Stimulated activated naive CD8-positive, alpha-beta T cell treated with anti-CD3 and anti-CD28 coated beads, Interleukin-15, Interleukin-2, amounts not matched to agents 100 U/mL and 50 U/mL, for 24 hours (primary cell): ENCODE measurements around the gene ATP9B.

Experiments
- ATAC-seq: fragments of 150-1000 bp; cut with Tn5 transposase; one replicate; pipeline ENCODE4 v1.10.0; 2021
- DNase-seq: peaks from one replicate; pipeline ENCODE4 v3.0.0; 2021

ATP9B gene

GRCh38 chr18:79380816-79381806 lies 311.9 kb downstream of the ATP9B start:
- DNase-seq (peak; percentile 83), ATAC-seq (no peak)

- ATAC-seq, result no peak
- DNase-seq, result no peak
Measured at GRCh38 chr18:79381811-79382311, 312.7 kb downstream of the ATP9B start.

DNA sequence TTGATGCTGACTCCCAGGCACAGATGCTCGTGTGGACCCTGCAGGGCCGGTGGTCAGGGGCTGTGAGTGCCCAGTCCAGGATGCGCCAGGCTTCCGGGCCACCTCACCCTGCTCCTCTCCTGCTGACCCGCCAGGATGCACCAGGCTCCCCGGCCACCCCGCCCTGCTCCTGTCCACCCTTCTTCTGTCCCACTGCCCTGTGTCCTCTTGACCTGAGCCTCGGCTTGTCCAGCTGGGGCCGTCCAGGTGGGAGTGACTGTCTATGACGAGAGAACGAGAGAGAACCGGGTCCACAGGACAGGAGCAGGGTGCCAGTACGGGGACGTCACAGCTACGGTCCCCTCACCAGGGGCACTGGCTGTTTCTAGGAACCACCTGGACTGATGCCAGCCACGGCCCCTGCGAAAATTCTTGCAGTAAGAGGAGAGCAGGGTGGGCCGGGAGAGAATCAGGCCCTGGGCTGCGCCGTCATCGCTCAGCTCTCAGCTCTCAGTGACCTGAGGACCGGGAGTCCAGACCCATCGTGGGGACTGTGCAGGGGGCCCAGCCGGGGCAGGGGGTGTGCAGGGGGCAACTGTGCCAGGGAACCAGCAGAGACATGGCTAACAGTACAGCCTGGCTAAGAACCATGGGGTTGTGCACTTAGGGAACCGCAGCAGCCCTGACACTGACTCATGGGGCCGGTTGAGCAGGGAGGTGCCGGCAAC lies 313.6 kb downstream of the ATP9B start:
- DNase-seq (no peak), ATAC-seq (no peak)

DNA sequence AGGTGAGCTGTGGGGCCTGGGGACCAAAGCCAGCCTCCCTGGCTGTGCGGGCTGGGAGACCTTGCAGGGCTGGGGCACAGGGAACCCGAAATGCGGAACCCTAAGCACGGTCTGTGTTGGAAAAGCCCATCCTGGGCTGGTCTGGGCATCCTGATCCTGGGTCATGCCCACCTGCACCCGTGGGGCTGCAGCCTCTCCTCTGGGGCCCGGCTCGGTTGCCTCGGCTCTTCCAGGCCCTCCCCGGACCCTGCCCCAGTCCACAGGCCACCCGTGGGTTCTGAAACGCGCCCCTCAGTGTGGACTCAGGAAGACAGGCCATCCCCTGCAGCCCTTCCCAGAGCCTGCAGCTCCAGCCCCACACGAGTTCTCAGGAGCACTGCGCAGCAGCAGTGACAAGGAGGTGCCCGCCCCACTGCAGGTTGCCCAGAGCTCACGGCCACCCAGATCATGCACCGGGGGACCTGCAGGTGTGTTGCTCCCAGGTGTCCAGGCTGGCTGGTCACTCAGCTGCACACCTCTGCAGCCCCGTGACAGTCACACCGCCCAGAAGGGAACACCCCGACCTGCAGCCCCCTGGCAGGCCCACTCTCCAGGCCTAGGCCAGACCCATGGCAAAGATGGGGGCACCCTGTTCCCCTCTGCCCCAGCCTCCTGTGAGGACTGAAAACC lies 314.3 kb downstream of the ATP9B start:
- ATAC-seq (no peak), DNase-seq (no peak)

DNA sequence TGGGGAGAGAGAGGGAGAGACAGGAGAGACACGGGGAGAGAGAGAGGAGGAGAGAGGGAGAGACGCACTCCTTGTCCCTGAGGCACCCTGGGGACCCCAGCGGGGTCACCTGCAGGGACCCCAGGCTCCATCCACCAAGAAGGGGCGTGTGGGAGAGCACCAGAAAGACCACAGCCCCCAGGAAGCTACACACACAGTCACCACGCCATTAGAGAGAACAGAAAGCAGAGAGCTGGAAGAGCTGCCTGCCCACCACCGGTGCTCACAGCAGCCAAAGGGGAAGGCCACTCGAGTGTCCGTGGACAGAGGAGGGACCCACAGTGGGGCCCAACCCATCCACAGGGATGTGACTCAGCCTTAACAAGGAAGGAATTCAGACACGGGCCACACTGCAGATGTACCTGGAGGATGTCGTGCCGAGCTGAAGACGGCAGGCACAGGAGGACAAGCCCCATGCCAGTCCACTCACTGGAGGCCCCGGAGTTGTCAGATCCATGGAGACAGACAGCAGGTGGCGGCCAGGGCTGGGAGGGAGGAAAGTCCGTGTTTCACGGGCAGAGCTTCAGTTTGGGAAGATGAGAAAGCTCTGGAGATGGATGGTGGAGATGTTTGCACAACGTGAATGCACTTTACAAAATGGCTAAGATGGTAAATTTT lies 315.1 kb downstream of the ATP9B start:
- no peak for ATAC-seq

GRCh38 chr18:79384834-79385233 lies 315.6 kb downstream of the ATP9B start:
- ATAC-seq (no peak), DNase-seq (no peak)

More for the DNA sequence above, 315.1 kb downstream of the ATP9B start:
- no peak for DNase-seq

DNA sequence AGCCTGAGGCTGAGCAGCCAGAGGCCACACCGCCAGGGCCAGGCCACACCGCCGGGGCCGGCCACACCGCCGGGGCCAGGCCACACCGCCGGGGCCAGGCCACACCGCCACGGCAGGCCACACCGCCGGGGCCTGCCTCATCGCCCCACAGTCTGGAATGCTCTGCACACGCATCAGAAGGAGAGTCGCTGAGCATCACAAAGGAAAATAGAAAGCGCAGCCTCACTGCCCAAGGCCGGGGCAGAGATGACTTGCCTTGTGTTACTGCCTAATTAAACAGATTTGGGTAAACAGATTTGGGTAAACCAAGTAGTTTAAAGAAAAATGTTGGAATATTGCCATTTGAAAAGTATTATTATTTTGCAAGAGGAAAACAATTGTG lies 316.1 kb downstream of the ATP9B start:
- ATAC-seq, result no peak
- DNase-seq, result no peak

- ATAC-seq, result no peak
- no peak for DNase-seq
Measured at GRCh38 chr18:79385708-79386341, 316.6 kb downstream of the ATP9B start.

DNA sequence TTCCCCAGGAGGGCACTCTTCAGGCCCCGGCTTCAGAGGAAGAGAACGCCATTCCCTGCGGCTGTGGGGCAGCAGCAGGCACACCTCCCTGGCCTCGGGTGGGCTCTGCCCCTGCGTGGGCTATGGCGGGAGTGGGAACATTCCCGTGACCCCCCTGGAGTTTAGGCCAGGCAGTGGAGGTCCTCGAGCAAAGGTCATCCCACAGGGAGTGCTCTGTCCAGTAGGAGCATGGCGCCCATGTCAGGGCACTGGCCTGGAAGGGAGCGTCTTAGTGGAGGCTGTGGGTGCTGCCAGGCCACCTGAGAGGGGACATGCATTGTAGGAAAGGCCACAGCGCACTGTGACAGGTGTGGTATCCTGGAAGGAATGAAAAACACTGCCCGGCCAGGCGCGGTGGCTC lies 317.4 kb downstream of the ATP9B start:
- no peak for ATAC-seq

DNA sequence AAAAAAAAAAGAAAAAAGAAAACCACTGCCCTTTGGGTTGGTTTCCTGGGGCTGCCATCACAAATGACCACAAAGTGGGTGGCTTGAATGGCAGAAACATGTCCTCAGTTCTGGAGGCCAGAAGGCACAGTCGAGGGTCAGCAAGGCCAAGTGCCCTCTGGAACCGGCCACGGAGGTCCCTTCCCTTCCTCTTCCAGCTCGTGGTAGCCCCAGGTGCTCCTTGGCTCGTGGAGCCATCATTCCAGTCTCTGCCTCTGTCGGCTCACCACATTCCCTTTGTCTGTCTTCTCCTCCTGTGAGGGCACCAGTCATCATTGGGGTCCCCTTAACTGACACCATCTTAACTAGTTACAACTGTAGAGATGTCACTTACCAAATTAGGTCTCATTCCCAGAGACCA lies 318.0 kb downstream of the ATP9B start:
- DNase-seq (no peak), ATAC-seq (no peak)

More for the DNA sequence above, 317.4 kb downstream of the ATP9B start:
- no peak for DNase-seq

DNA sequence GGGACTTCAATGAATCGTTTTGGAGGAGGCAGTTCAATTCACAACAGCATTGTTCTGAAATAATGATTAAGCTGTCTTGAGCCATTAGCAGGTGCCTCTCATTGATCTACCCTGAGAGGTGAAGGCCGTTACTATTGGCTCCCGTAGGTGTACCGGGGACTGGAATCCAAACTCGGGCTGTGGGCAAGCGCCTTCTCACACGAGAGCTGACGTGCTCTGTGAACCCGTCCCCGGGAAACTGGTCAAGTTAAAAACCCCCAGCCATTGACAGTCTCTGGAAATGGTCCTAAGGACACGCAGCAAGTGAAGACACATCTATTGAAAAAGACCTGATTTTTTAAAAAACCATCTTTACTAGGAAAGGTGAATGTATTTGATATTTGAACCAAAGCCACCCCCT lies 318.4 kb downstream of the ATP9B start:
- ATAC-seq (no peak), DNase-seq (no peak)

- DNase-seq (no peak), ATAC-seq (no peak)
Measured at GRCh38 chr18:79388043-79388442, 318.8 kb downstream of the ATP9B start.

- DNase-seq (no peak), ATAC-seq (no peak)
Measured at GRCh38 chr18:79389689-79390088, 320.5 kb downstream of the ATP9B start.

DNA sequence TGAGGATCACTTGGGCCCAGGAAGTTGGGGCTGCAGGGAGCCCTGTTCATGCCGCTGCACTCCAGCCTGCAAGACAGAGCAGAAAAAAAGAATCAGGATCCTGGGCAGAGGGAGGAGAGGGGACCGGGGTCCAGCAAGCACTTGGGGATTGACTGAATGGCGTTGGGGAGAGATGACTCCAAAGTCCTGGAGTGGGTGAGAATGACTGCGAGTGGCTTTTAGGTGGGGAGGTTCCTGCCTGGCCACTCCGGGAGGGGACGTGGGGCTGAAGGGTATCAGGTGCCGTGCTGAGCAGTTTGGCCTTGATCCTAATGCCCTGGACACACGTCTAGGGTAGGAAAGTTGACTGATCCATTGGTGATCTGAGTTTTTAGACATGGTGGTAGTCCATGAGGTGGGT lies 323.0 kb downstream of the ATP9B start:
- ATAC-seq (no peak), DNase-seq (no peak)

DNA sequence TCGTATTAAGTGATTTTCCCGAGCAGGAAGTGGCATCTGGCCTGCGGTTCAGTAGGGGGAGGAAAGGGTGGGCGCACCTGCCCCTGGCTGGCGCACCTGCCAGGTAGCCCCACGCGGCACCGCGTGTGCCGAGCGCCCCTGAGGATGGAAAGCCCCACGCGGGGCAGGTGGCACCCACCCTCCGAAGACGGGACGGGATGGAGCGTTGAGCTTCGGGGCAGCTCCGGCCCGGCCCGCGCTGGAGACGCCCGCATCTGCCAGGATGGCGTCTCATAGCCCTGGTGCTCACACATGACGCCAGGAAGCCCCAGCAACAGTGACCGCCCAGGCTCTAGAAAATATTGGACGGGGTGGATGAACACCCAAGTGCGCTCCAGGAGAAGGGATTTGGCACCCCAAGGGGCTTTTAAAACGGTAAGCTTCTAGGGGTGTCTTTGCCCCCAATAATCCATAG lies 324.0 kb downstream of the ATP9B start:
- DNase-seq (no peak), ATAC-seq (no peak)

DNA sequence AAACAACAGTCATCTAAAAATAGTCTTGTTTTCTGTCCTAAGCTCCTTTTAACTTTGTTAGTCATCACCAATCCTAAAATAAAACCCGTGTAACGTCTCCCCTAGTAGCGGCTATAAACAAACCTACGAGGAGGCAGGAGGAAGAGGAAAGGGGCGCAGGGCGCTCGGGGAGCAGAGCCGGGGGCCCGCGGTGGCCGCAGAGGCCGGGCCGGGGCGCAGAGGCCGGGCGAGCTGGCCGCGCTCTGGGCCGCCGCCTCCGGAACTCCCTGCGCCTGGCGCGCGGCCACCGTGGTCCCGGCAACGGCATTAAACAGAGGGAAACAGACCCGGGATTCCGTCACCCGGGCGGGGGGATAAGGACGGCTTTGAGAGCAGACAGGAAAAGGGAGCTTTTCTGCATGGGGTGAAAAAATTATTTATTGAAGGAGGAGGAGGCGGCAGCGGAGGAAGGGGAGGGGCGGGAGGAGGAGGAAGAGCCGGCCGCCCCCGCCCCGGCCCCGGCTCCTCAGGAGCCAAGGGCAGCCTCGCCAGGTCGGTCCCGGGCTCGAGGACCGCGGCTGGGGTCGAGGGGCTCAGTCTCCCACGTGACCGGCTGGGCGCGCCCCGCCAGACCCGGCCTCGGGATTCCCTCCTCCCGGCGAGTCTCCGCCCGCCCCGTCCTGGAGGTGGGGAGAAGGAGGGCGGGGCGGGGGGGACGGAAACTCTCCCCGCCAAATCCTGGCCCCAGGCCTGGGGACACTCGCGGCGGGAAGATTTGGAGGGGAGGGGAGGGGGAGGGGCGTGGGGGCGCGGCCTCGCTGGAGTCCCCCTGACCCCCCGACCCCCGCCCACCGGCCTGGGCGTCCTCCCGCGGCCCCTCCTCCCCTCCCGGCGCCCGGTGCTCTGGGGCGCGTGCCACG lies 324.7 kb downstream of the ATP9B start:
- ATAC-seq (peak; percentile 5), DNase-seq (peak; percentile 69)

- DNase-seq, result peak; percentile 88
- peak; percentile 70 for ATAC-seq
Measured at GRCh38 chr18:79394534-79395307, 325.5 kb downstream of the ATP9B start.

- no peak for DNase-seq
- ATAC-seq, result no peak
Measured at GRCh38 chr18:79395308-79395640, 326.1 kb downstream of the ATP9B start.

DNA sequence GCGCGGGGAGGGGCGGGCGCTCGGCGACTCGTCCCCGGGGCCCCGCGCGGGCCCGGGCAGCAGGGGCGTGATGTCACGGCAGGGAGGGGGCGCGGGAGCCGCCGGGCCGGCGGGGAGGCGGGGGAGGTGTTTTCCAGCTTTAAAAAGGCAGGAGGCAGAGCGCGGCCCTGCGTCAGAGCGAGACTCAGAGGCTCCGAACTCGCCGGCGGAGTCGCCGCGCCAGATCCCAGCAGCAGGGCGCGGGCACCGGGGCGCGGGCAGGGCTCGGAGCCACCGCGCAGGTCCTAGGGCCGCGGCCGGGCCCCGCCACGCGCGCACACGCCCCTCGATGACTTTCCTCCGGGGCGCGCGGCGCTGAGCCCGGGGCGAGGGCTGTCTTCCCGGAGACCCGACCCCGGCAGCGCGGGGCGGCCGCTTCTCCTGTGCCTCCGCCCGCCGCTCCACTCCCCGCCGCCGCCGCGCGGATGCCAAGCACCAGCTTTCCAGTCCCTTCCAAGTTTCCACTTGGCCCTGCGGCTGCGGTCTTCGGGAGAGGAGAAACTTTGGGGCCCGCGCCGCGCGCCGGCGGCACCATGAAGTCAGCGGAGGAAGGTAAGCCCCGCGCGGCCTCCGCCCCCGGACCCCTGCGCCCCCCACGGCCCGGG lies 326.7 kb downstream of the ATP9B start, which contains the start of gene NFATC1:
TSS of gene NFATC1 (plus strand) at position 170 of the 644 bp plus-strand sequence. CDS start at position 465, 295 bp downstream.
- ATAC-seq (peak; percentile 33), DNase-seq (peak; percentile 92)
